Stimulated activated CD8-positive, alpha-beta memory T cell treated with anti-CD3 and anti-CD28 coated beads, Interleukin-15, amount 100 ng/mL, for 24 hours (primary cell): ENCODE results near the gene TPO.

ENCODE experiments used
- DNase-seq: peaks from one replicate; pipeline ENCODE4 v3.0.0-alpha.2; 2020; ENCODE audit warnings: low read depth

The TPO gene

GRCh38 chr2:1450915-1451314, 37.7 kb downstream of the TPO start:
- DNase-seq = no peak

- no peak for DNase-seq
These were observed 38.2 kb downstream of the TPO start for GRCh38 chr2:1451422-1451821.

- no peak for DNase-seq
These were observed 40.3 kb downstream of the TPO start for GRCh38 chr2:1453561-1453960.

GRCh38 chr2:1454346-1454745, 41.1 kb downstream of the TPO start:
- no peak for DNase-seq

GRCh38 chr2:1455466-1455865, 42.2 kb downstream of the TPO start:
- no peak for DNase-seq

GRCh38 chr2:1458432-1458831, 45.2 kb downstream of the TPO start:
- no peak for DNase-seq

- DNase-seq = no peak
These were observed 46.5 kb downstream of the TPO start for GRCh38 chr2:1459727-1460126.

GRCh38 chr2:1460851-1461418, 47.7 kb downstream of the TPO start:
- DNase-seq = no peak

GRCh38 chr2:1461507-1462390, 48.5 kb downstream of the TPO start:
- DNase-seq = no peak

GRCh38 chr2:1462994-1463393, 49.7 kb downstream of the TPO start:
- no peak for DNase-seq

GRCh38 chr2:1472350-1472749, 59.1 kb downstream of the TPO start:
- no peak for DNase-seq

- no peak for DNase-seq
These were observed 63.4 kb downstream of the TPO start for GRCh38 chr2:1476617-1477195.

- no peak for DNase-seq
These were observed 64.2 kb downstream of the TPO start for GRCh38 chr2:1477196-1478040.

GRCh38 chr2:1478311-1479305, 65.3 kb downstream of the TPO start:
- DNase-seq = no peak

- DNase-seq = no peak
These were observed 66.1 kb downstream of the TPO start for GRCh38 chr2:1479346-1479745.

- no peak for DNase-seq
These were observed 67.4 kb downstream of the TPO start for GRCh38 chr2:1480671-1481076.

- DNase-seq = no peak
These were observed 68.4 kb downstream of the TPO start for GRCh38 chr2:1481406-1482252.

- DNase-seq = no peak
These were observed 69.0 kb downstream of the TPO start for GRCh38 chr2:1482253-1482675.

- no peak for DNase-seq
These were observed 69.7 kb downstream of the TPO start for GRCh38 chr2:1482981-1483380.

- no peak for DNase-seq
These were observed 70.3 kb downstream of the TPO start for GRCh38 chr2:1483551-1483950.
